A549 (cell line): ENCODE data around the gene SLC48A1. TPM values are rescaled to one million over a fixed set of nuclear protein-coding genes. Genes with fewer than 3 reads are reported as not detected.
A peak's percentile ranks its signal among the peaks of the same experiment; 100 is the strongest.

Source experiments
- ATAC-seq, 2 experiments: fragments of 200-7000 bp in 1 of 2; fragments of >200 bp in 1 of 2; cut with Nextera tagmentation in 1 of 2; cut with Tn5 transposase in 1 of 2; 3 replicates each; pipeline versions ENCODE4 v1.8.0 to v1.9.1; 2018 to 2020; ENCODE audit warnings: mild to moderate bottlenecking in 1 of 2, moderate library complexity in 1 of 2
- CTCF ChIA-PET: fragments of 300-600 bp; sonication (Branson Sonifier 250); formaldehyde crosslinking; extraction: SDS; loops from one replicate; lab custom pipeline; 2021; ENCODE audit warnings: antibody characterized with exemption, inconsistent platforms; lab: Yijun Ruan, JAX
- POLR2A ChIA-PET: fragments of 350-600 bp; formaldehyde crosslinking; extraction: SDS; loops from one replicate; lab custom pipeline; 2021; ENCODE audit warnings: antibody characterized with exemption, inconsistent platforms; lab: Yijun Ruan, JAX
- DNase-seq, 2 experiments: peaks; one replicate each; pipeline versions ENCODE4 v3.0.0 to v3.0.0-alpha.2; 2011 to 2016; ENCODE audit warnings: low read depth in 1 of 2, low spot score in 1 of 2
- FAIRE-seq: peaks from 2 replicates; lab custom pipeline; 2011; peaks lifted over from hg19 to GRCh38; lab: Jason Lieb, UNC
- H3K27ac ChIP-seq, 2 experiments: fragments of >200 bp; sonication (Bioruptor Twin); formaldehyde crosslinking; 3 replicates each; pipeline ENCODE4 v1.5.1; 2016 to 2017
- H3K4me1 ChIP-seq: fragments of >200 bp; sonication (Bioruptor Twin); formaldehyde crosslinking; 3 replicates; pipeline ENCODE4 v1.6.1; 2016
- H3K4me2 ChIP-seq: fragments of >200 bp; sonication (Bioruptor Twin); formaldehyde crosslinking; 3 replicates; pipeline ENCODE4 v1.6.1; 2016
- H3K4me3 ChIP-seq: fragments of >200 bp; sonication (Bioruptor Twin); formaldehyde crosslinking; 3 replicates; pipeline ENCODE4 v1.5.1; 2016
- H3K9me3 ChIP-seq: fragments of >200 bp; sonication (Bioruptor Twin); formaldehyde crosslinking; 3 replicates; pipeline ENCODE4 v1.6.1; 2016
- BHLHE40 ChIP-seq: IDR thresholded peaks from 2 replicates; pipeline ENCODE4 v1.6.1; 2012; ENCODE audit warnings: low read depth, low read length, inconsistent platforms
- CBX8 ChIP-seq: fragments of 200-600 bp; sonication (generic); IDR thresholded peaks from 2 replicates; pipeline ENCODE4 v1.6.1; 2016
- CEBPB ChIP-seq, 2 experiments: fragments of >200 bp in 1 of 2; sonication (Bioruptor Twin) in 1 of 2; formaldehyde crosslinking in 1 of 2; IDR thresholded peaks; 2 replicates each; pipeline ENCODE4 v1.6.1; 2012 to 2016
- CTCF ChIP-seq: fragments of >200 bp; sonication (Bioruptor Twin); formaldehyde crosslinking; IDR thresholded peaks from 3 replicates; pipeline ENCODE4 v1.5.1; 2016
- EHF ChIP-seq: fragments of 250-450 bp; sonication (Bioruptor Pico); IDR thresholded peaks from 2 replicates; pipeline ENCODE4 v1.5.0; 2020; ENCODE audit warnings: mild to moderate bottlenecking
- EP300 ChIP-seq, 2 experiments: fragments of >200 bp; sonication (Bioruptor Twin); formaldehyde crosslinking; IDR thresholded peaks; 2 replicates in 1 of 2; 3 replicates in 1 of 2; pipeline ENCODE4 v1.6.1; 2016 to 2017
- FOSL2 ChIP-seq, 2 experiments: fragments of 450-650 bp in 1 of 2; fragments of >200 bp in 1 of 2; sonication (Bioruptor Twin) in 1 of 2; formaldehyde crosslinking; IDR thresholded peaks; 2 replicates each; pipeline versions ENCODE4 v1.5.0 to v1.6.1; 2016 to 2020; ENCODE audit warnings: mild to moderate bottlenecking in 1 of 2, moderate library complexity in 1 of 2
- FOXS1 ChIP-seq: fragments of 250-450 bp; sonication (Bioruptor Pico); IDR thresholded peaks from 2 replicates; pipeline ENCODE4 v1.5.0; 2020; ENCODE audit warnings: mild to moderate bottlenecking, moderate library complexity
- HDAC2 ChIP-seq: fragments of 200-600 bp; sonication (generic); IDR thresholded peaks from 2 replicates; pipeline ENCODE4 v1.6.1; 2016
- HMGXB4 ChIP-seq: fragments of 250-450 bp; sonication (Bioruptor Pico); IDR thresholded peaks from 2 replicates; pipeline ENCODE4 v1.5.0; 2021; ENCODE audit warnings: mild to moderate bottlenecking, moderate library complexity, borderline replicate concordance
- HOXA7 ChIP-seq: fragments of 250-450 bp; sonication (Bioruptor Pico); IDR thresholded peaks from 2 replicates; pipeline ENCODE4 v1.5.0; 2020; ENCODE audit warnings: mild to moderate bottlenecking, moderate library complexity
- HOXB13 ChIP-seq: fragments of 250-450 bp; sonication (Bioruptor Pico); IDR thresholded peaks from 2 replicates; pipeline ENCODE4 v1.5.0; 2020; ENCODE audit warnings: low read depth, mild to moderate bottlenecking, moderate library complexity
- HOXB5 ChIP-seq: fragments of 250-450 bp; sonication (Bioruptor Pico); IDR thresholded peaks from 2 replicates; pipeline ENCODE4 v1.5.0; 2020; ENCODE audit warnings: mild to moderate bottlenecking, moderate library complexity
- JUN ChIP-seq, 2 experiments: fragments of >200 bp; sonication (Bioruptor Twin); formaldehyde crosslinking; IDR thresholded peaks; 2 replicates in 1 of 2; 3 replicates in 1 of 2; pipeline ENCODE4 v1.6.1; 2016 to 2017
- KDM1A ChIP-seq: fragments of 200-600 bp; sonication (generic); IDR thresholded peaks from 2 replicates; pipeline ENCODE4 v1.6.1; 2016; ENCODE audit warnings: low read depth, mild to moderate bottlenecking
- KDM5A ChIP-seq: fragments of 200-600 bp; sonication (generic); IDR thresholded peaks from 2 replicates; pipeline ENCODE4 v1.6.1; 2016; ENCODE audit warnings: antibody characterized with exemption, mild to moderate bottlenecking
- MAFK ChIP-seq: fragments of 450-650 bp; IDR thresholded peaks from 2 replicates; pipeline ENCODE4 v1.6.1; 2014; ENCODE audit not compliant: partially characterized antibody
- MAX ChIP-seq: IDR thresholded peaks from 2 replicates; pipeline ENCODE4 v1.6.1; 2012
- NFE2L2 ChIP-seq: fragments of 150-350 bp; conservative IDR thresholded peaks from 2 replicates; pipeline ENCODE4 v1.6.1; 2014; ENCODE audit warnings: low read length
- POLR2AphosphoS2 ChIP-seq: conservative IDR thresholded peaks from 2 replicates; pipeline ENCODE4 v1.6.1; 2012; ENCODE audit warnings: low read length, improper control_type of control experiment, inconsistent platforms
- RCOR1 ChIP-seq: fragments of 150-350 bp; IDR thresholded peaks from 2 replicates; pipeline ENCODE4 v1.6.1; 2014; ENCODE audit warnings: antibody characterized with exemption, low read length, low read depth
- RNF2 ChIP-seq: fragments of 200-600 bp; sonication (generic); IDR thresholded peaks from 2 replicates; pipeline ENCODE4 v1.6.1; 2016; ENCODE audit warnings: low read depth, mild to moderate bottlenecking, antibody characterized with exemption, moderate library complexity, borderline replicate concordance
- SMC3 ChIP-seq: fragments of >200 bp; sonication (Bioruptor Twin); formaldehyde crosslinking; IDR thresholded peaks from 3 replicates; pipeline ENCODE4 v1.6.1; 2018; ENCODE audit warnings: inconsistent platforms
- TP53 ChIP-seq: fragments of 250-450 bp; sonication (Bioruptor Pico); IDR thresholded peaks from 2 replicates; pipeline ENCODE4 v1.5.0; 2021; ENCODE audit warnings: mild to moderate bottlenecking, moderate library complexity
- ZNF302 ChIP-seq: fragments of 250-450 bp; sonication (Bioruptor Pico); IDR thresholded peaks from 2 replicates; pipeline ENCODE4 v1.9.0; 2021; ENCODE audit warnings: inconsistent platforms, mild to moderate bottlenecking, moderate library complexity
- WGBS: methylation state at CpG from one replicate; pipeline ENCODE4 v1.1.6; 2017; ENCODE audit errors: missing lambda C conversion rate; 5-methylcytosine and 5-hydroxymethylcytosine counted together
- polyA plus RNA-seq, 4 experiments: library from polyadenylated mRNA; depleted of rRNA in 3 of 4; stranded (reverse); fragments of >200 nt; fragmentation: RNase III in 1 of 4; extraction: RNeasy Plus Mini Kit Qiagen cat#74134 plus additional on column Dnase treatment in 1 of 4; gene quantifications; 2 replicates in 3 of 4; 3 replicates in 1 of 4; pipeline ENCODE4 v1.2.3, GENCODE V29; 2011 to 2017
- TF ChIP-seq, protein P1 (sequence below): IDR thresholded peaks from 2 replicates; pipeline ENCODE4 v1.6.1; 2012; ENCODE audit warnings: low read depth, borderline replicate concordance
- TF ChIP-seq, protein P2 (sequence below): fragments of >200 bp; sonication (Bioruptor Twin); formaldehyde crosslinking; IDR thresholded peaks from 3 replicates; pipeline ENCODE4 v1.6.1; 2016

SLC48A1 gene
- polyA plus RNA-seq, 2 of the 4 experiments (the other 2 are of a cell fraction): 25.1 to 32.6 TPM

DNA sequence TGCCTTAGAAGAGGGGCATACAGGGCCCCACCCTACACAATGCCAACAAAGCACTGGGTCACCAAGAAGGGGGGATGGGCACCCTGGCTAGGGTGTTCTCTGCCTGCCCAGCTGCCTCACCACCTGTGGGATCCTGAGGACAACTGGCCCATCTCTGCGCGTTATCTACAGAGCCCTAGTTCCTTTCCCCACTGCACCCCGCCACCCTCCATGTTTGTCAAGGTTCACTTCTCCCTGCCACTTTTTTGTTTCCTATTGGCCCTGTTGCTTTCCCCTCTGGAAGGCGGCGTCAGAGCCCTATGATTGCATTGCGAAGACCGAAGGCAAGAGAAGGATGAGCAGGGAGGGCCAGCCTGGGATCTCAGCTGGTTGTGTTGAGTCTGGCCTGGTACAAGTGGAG lies 1.6 kb downstream of the SLC48A1 start:
- no peak for TF ChIP-seq TP53 (CRISPR knock-in tag)
- no peak for TF ChIP-seq KDM5A
- TF ChIP-seq, protein P1, sequence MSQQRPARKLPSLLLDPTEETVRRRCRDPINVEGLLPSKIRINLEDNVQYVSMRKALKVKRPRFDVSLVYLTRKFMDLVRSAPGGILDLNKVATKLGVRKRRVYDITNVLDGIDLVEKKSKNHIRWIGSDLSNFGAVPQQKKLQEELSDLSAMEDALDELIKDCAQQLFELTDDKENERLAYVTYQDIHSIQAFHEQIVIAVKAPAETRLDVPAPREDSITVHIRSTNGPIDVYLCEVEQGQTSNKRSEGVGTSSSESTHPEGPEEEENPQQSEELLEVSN: no peak
- TF ChIP-seq, protein P2, sequence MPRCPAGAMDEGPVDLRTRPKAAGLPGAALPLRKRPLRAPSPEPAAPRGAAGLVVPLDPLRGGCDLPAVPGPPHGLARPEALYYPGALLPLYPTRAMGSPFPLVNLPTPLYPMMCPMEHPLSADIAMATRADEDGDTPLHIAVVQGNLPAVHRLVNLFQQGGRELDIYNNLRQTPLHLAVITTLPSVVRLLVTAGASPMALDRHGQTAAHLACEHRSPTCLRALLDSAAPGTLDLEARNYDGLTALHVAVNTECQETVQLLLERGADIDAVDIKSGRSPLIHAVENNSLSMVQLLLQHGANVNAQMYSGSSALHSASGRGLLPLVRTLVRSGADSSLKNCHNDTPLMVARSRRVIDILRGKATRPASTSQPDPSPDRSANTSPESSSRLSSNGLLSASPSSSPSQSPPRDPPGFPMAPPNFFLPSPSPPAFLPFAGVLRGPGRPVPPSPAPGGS: no peak
- no peak for TF ChIP-seq SMC3
- TF ChIP-seq CBX8: no peak
- TF ChIP-seq HMGXB4 (CRISPR knock-in tag): no peak
- no peak for TF ChIP-seq HOXA7 (CRISPR knock-in tag)
- no peak for TF ChIP-seq RNF2
- no peak for TF ChIP-seq BHLHE40
- no peak for TF ChIP-seq CTCF
- no peak for TF ChIP-seq EP300 (IDR thresholded peaks at IDR 0.05)
- TF ChIP-seq KDM1A: no peak
- no peak for TF ChIP-seq NFE2L2
- TF ChIP-seq HOXB13 (CRISPR knock-in tag): no peak
- Histone ChIP-seq H3K9me3 (no peaks in the 10 kb centered on the region), H3K4me3 (peak overlapping the region; percentile 79), H3K4me2 (peak overlapping the region; percentile 74), H3K27ac (peak overlapping the region; percentile 84 to 96), H3K4me1 (peaks cover 66% of the 10 kb centered on the region)
- DNase-seq: no peak
- ATAC-seq: no peak
- no peak for FAIRE-seq
- ChIA-PET POLR2A (no interaction called here), CTCF (interaction anchor here (1.5 to 59.0 kb wide), 5 partner anchors 10 to 64 kb away, joined by 4 to 1532 read pairs (median 343); partner anchors contain the start of genes ENDOU, RAPGEF3 and RPAP3)
- 94% methylated on average over 7 of the region's 7 CpGs for WGBS

DNA sequence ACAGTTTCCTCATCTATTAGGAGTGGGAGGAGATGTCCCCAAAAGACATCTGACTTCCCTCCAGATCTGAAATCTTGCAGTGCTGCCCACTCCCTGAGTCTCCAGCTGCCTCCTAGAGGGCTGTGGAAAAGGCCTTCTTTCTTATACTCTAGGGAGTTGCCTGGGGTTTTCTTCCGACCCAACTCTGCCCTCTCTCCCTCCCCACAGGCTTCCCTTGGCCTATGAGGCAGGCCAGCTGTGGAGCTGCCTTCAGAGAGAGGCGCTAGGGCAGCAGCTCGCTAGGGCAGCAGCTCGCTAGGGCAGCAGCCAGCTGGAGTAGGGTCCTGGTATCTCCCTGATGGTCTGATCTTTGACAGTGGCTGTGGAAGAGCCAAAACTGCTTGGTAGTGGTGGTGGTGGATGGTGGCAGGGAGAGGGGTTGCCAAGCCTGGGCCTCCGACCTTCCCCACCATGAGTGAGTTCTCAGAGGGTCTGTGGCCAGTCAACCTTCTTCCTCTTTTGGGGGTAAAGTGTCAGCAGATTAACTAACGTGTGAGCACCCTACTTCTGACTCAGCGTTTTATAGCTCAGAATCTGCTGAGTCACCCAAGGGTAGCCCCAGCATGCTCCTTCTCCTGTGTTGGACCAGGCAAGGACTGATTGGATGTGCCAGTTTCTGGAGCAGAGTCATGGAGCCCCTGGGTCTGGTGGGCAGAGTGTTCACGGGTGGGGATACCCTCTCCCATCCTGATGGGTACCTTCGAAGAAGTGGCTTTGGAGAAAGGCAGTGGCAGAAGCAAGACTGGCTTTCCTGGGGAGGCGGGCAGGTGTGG lies 2.3 kb downstream of the SLC48A1 start:
- Histone ChIP-seq H3K27ac (peak overlapping the region; percentile 84 to 96), H3K4me1 (peaks cover 59% of the 10 kb centered on the region), H3K9me3 (no peaks in the 10 kb centered on the region), H3K4me3 (peak overlapping the region; percentile 79; the same call in 2 of the 3 replicates), H3K4me2 (peak overlapping the region; percentile 74)
- FAIRE-seq: no peak
- no peak for ATAC-seq
- WGBS: 77% methylated on average over 10 of the region's 10 CpGs
- ChIA-PET CTCF (interaction anchor here (2.5 to 59.0 kb wide), 7 partner anchors 6 to 64 kb away, joined by 10 to 1532 read pairs (median 117); partner anchors contain the start of genes ENDOU, RAPGEF3, RPAP3 and SLC48A1), POLR2A (no interaction called here)
- DNase-seq: peak in 1 of 2 experiments; percentile 54
- TF ChIP-seq, protein P1: peak; percentile 36; the same call in 1 of the 2 replicates
- TF ChIP-seq HOXB5: 0 out of 2 replicates have a peak, but pooled peaks have one; percentile 35
- TF ChIP-seq NFE2L2: peak; percentile 99
- no peak for TF ChIP-seq JUN (IDR thresholded peaks at IDR 0.05)
- peak; percentile 31; the same call in 1 of the 2 replicates for TF ChIP-seq ZNF302 (CRISPR knock-in tag)
- no peak for TF ChIP-seq FOSL2 (IDR thresholded peaks at IDR 0.05)
- TF ChIP-seq FOSL2 (CRISPR knock-in tag; IDR thresholded peaks at IDR 0.05): peak; percentile 64
- peak; percentile 69; the same call in 1 of the 2 replicates for TF ChIP-seq EHF
- TF ChIP-seq CEBPB (IDR thresholded peaks at IDR 0.05): no peak
- no peak for TF ChIP-seq POLR2AphosphoS2
- TF ChIP-seq RCOR1: no peak
- peak; percentile 58 for TF ChIP-seq MAX
- TF ChIP-seq MAFK: peak; percentile 100
- TF ChIP-seq HDAC2: no peak
- no peak for TF ChIP-seq BHLHE40
- TF ChIP-seq HOXB13 (CRISPR knock-in tag): peak; percentile 73; the same call in 1 of the 2 replicates
- 0 out of 2 replicates have a peak, but pooled peaks have one; percentile 49 for TF ChIP-seq FOXS1
